A549 (cell line): Measurements from ENCODE around the gene NELFB.

Source experiments
- CHD2 ChIP-seq: fragments of 150-350 bp; IDR thresholded peaks from 2 replicates; pipeline ENCODE4 v1.6.1; 2014; ENCODE audit warnings: low read length; ENCODE audit not compliant: partially characterized antibody
- CTCF ChIP-seq: fragments of >200 bp; sonication (Bioruptor Twin); formaldehyde crosslinking; IDR thresholded peaks from 3 replicates; pipeline ENCODE4 v1.5.1; 2016
- FOSB ChIP-seq: fragments of 250-450 bp; sonication (Bioruptor Pico); IDR thresholded peaks from 2 replicates; pipeline ENCODE4 v1.5.0; 2020; ENCODE audit warnings: mild to moderate bottlenecking, moderate library complexity
- MAX ChIP-seq: IDR thresholded peaks from 2 replicates; pipeline ENCODE4 v1.6.1; 2012
- POLR2A ChIP-seq: IDR thresholded peaks from 2 replicates; pipeline ENCODE4 v1.6.1; 2012; ENCODE audit warnings: mild to moderate bottlenecking, low read length
- REST ChIP-seq: fragments of 200-600 bp; sonication (generic); IDR thresholded peaks from 2 replicates; pipeline ENCODE4 v1.6.1; 2016; ENCODE audit warnings: antibody characterized with exemption, mild to moderate bottlenecking, moderate library complexity
- SMC3 ChIP-seq: fragments of >200 bp; sonication (Bioruptor Twin); formaldehyde crosslinking; IDR thresholded peaks from 3 replicates; pipeline ENCODE4 v1.6.1; 2018; ENCODE audit warnings: inconsistent platforms

DNA sequence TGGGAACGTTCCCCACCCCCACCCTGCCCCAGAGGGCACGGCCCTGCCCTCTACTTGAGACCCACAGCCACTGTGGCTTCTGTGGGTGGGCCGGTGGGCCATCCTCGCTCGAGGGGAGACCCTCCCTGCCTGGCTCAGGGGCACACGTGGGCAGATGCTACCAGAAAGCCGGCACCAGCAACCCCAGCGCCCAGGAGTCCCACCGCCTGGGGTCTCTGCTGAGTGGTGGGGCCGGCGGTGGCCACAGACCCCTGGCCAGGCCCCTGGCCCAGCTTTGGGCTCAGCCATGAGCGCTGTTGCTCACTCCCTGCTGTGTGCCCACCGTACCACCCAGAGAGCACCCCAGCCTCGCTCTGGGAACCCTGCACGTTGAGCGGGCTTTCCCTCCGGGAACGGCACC is 63.5 kb downstream of the NELFB start:
- TF ChIP-seq POLR2A (no peak), CTCF (no peak), SMC3 (no peak), REST (no peak), FOSB (no peak), MAX (no peak), CHD2 (no peak)
